WTC11 (cell line): Measurements from ENCODE around the gene SMIM13. TPM values are rescaled to one million over a fixed set of nuclear protein-coding genes. Genes with fewer than 3 reads are reported as not detected.

Experiments
- ATAC-seq: fragments of 200-7000 bp; cut with Tn5 transposase; 2 replicates; pipeline ENCODE4 v1.10.0; 2021; ENCODE audit warnings: mild to moderate bottlenecking, moderate library complexity
- CTCF ChIA-PET: fragments of 300-600 bp; sonication (Branson Sonifier 250); formaldehyde crosslinking; loops from one replicate; lab custom pipeline; 2021; ENCODE audit warnings: antibody characterized with exemption; lab: Charles Lee
- POLR2A ChIA-PET: fragments of 350-600 bp; sonication (Branson Sonifier 250); formaldehyde crosslinking; loops from one replicate; lab custom pipeline; 2021; ENCODE audit warnings: antibody characterized with exemption; lab: Charles Lee
- DNase-seq: peaks from one replicate; pipeline ENCODE4 v3.0.0; 2021; ENCODE audit warnings: low spot score
- H3K27ac Mint-ChIP-seq: 2 replicates; pipeline ENCODE4 v1.8.0; 2021; ENCODE audit warnings: mixed read lengths
- H3K27me3 Mint-ChIP-seq: 2 replicates; pipeline ENCODE4 v1.8.0; 2021; ENCODE audit warnings: low read depth, mild to moderate bottlenecking, moderate library complexity, mixed read lengths
- H3K36me3 Mint-ChIP-seq: 2 replicates; pipeline ENCODE4 v1.8.0; 2021; ENCODE audit warnings: mixed read lengths
- H3K4me1 Mint-ChIP-seq: 2 replicates; pipeline ENCODE4 v1.8.0; 2022; ENCODE audit warnings: mixed read lengths
- H3K4me3 Mint-ChIP-seq: 2 replicates; pipeline ENCODE4 v1.8.0; 2021; ENCODE audit warnings: mild to moderate bottlenecking, moderate library complexity, mixed read lengths
- H3K9me3 Mint-ChIP-seq: 2 replicates; pipeline ENCODE4 v1.8.0; 2021; ENCODE audit warnings: mixed read lengths
- CREB1 ChIP-seq: sonication (generic); formaldehyde crosslinking; IDR thresholded peaks from 2 replicates; pipeline ENCODE4 v1.8.0; 2023; ENCODE audit warnings: mild to moderate bottlenecking, missing genetic modification reagents
- ETV6 ChIP-seq: sonication (generic); formaldehyde crosslinking; IDR thresholded peaks from 2 replicates; pipeline ENCODE4 v1.8.1; 2022; ENCODE audit warnings: mild to moderate bottlenecking, missing genetic modification reagents
- FOXJ3 ChIP-seq: sonication (generic); formaldehyde crosslinking; IDR thresholded peaks from 2 replicates; pipeline ENCODE4 v1.9.0; 2021; ENCODE audit warnings: missing genetic modification reagents, mild to moderate bottlenecking, borderline replicate concordance
- FOXP1 ChIP-seq: sonication (generic); formaldehyde crosslinking; IDR thresholded peaks from 2 replicates; pipeline ENCODE4 v1.8.0; 2022; ENCODE audit warnings: missing genetic modification reagents, mild to moderate bottlenecking, moderate library complexity, borderline replicate concordance
- FOXP4 ChIP-seq: sonication (generic); formaldehyde crosslinking; IDR thresholded peaks from 2 replicates; pipeline ENCODE4 v1.8.0; 2022; ENCODE audit warnings: mild to moderate bottlenecking, missing genetic modification reagents
- JUN ChIP-seq: sonication (generic); formaldehyde crosslinking; IDR thresholded peaks from 2 replicates; pipeline ENCODE4 v1.8.0; 2023; ENCODE audit warnings: mild to moderate bottlenecking, missing genetic modification reagents
- KAT7 ChIP-seq: sonication (generic); formaldehyde crosslinking; IDR thresholded peaks from 2 replicates; pipeline ENCODE4 v1.8.1; 2023; ENCODE audit warnings: missing genetic modification reagents, mild to moderate bottlenecking, borderline replicate concordance
- NFE2L1 ChIP-seq: sonication (generic); formaldehyde crosslinking; IDR thresholded peaks from 2 replicates; pipeline ENCODE4 v1.8.1; 2023; ENCODE audit warnings: missing genetic modification reagents
- NR1H2 ChIP-seq: sonication (generic); formaldehyde crosslinking; IDR thresholded peaks from 2 replicates; pipeline ENCODE4 v1.9.0; 2021; ENCODE audit warnings: mild to moderate bottlenecking, moderate library complexity, missing genetic modification reagents
- OVOL2 ChIP-seq: fragments of 250-450 bp; sonication (Bioruptor Pico); IDR thresholded peaks from 2 replicates; pipeline ENCODE4 v1.9.0; 2021; ENCODE audit warnings: mild to moderate bottlenecking, borderline replicate concordance
- PREB ChIP-seq: sonication (generic); formaldehyde crosslinking; IDR thresholded peaks from 2 replicates; pipeline ENCODE4 v1.8.1; 2022; ENCODE audit warnings: mild to moderate bottlenecking, missing genetic modification reagents, moderate library complexity, borderline replicate concordance
- PRRX2 ChIP-seq: fragments of 250-450 bp; sonication (Bioruptor Pico); IDR thresholded peaks from 2 replicates; pipeline ENCODE4 v1.8.0; 2021; ENCODE audit warnings: mild to moderate bottlenecking
- RELA ChIP-seq: sonication (generic); formaldehyde crosslinking; IDR thresholded peaks from 2 replicates; pipeline ENCODE4 v1.8.1; 2022; ENCODE audit warnings: missing genetic modification reagents, mild to moderate bottlenecking, borderline replicate concordance
- SP1 ChIP-seq: sonication (generic); formaldehyde crosslinking; conservative IDR thresholded peaks from 2 replicates; pipeline ENCODE4 v1.8.1; 2022; ENCODE audit warnings: missing genetic modification reagents
- TEAD1 ChIP-seq: sonication (generic); formaldehyde crosslinking; IDR thresholded peaks from 2 replicates; pipeline ENCODE4 v1.8.0; 2022; ENCODE audit warnings: mild to moderate bottlenecking, missing genetic modification reagents
- ZNF263 ChIP-seq: sonication (generic); formaldehyde crosslinking; IDR thresholded peaks from 2 replicates; pipeline ENCODE4 v1.8.1; 2022; ENCODE audit warnings: low read depth, mild to moderate bottlenecking, moderate library complexity, missing genetic modification reagents
- ZNF281 ChIP-seq: sonication (generic); formaldehyde crosslinking; IDR thresholded peaks from 2 replicates; pipeline ENCODE4 v1.8.0; 2023; ENCODE audit warnings: mild to moderate bottlenecking, missing genetic modification reagents
- ZNF423 ChIP-seq: fragments of 250-450 bp; sonication (Bioruptor Pico); IDR thresholded peaks from 2 replicates; pipeline ENCODE4 v2.1.2; 2022; ENCODE audit warnings: mild to moderate bottlenecking, moderate library complexity
- ZNF671 ChIP-seq: fragments of 250-450 bp; sonication (Bioruptor Pico); IDR thresholded peaks from 2 replicates; pipeline ENCODE4 v1.8.0; 2021; ENCODE audit warnings: mild to moderate bottlenecking
- total RNA-seq: library from RNA; stranded (reverse); gene quantifications from 3 replicates; pipeline ENCODE4 v1.2.3, GENCODE V29; 2021
- TF ChIP-seq, protein P1 (sequence below): sonication (generic); formaldehyde crosslinking; IDR thresholded peaks from 2 replicates; pipeline ENCODE4 v1.8.0; 2022; ENCODE audit warnings: mild to moderate bottlenecking, missing genetic modification reagents
- TF ChIP-seq, protein P2 (sequence below): sonication (generic); formaldehyde crosslinking; IDR thresholded peaks from 2 replicates; pipeline ENCODE4 v1.8.1; 2023; ENCODE audit warnings: mild to moderate bottlenecking, missing genetic modification reagents, moderate library complexity

SMIM13 gene
- total RNA-seq, 1 experiment from 2014 or later: 9.7 TPM

DNA sequence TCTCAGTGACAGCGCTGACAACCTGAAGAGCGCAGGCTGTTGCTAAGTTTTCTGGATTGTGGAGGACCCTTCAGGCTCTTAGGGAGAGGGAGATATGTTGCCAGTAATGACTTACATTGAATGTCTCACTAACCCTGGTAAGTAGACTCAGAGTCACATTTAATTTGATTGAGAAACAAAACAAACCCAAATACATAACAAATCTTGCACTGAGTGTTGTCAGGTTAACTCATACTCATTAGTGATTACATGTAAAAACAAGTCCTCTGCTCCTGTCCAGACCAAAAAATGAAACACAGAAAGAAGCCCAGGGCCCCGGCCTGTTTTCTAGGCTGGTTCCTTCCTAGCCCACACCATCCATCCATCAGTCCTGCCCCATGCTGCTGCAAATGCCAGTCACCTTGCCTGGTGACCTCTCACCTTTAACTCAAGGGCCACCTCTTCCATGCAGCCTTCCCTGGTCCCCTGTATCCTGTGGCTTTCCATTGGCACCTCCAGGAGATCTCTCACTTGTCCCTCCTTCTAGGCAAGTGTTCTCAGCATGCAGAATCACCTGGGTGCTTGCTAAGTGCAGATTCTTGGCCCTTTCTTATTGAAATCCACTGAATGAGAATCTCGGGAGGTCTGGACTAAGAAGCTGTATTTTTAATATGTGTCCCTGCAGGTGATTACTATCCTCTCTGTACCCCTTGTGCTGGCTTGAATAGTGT is 52.6 kb downstream of the SMIM13 start:
- H3K36me3 Mint-ChIP-seq: no peaks in the 10 kb centered on the region
- TF ChIP-seq TEAD1 (0 out of 2 replicates have a peak, but pooled peaks have one; percentile 17), ZNF423 (CRISPR knock-in tag) (peak; percentile 91), ZNF281 (CRISPR knock-in tag) (no peak)
- peak; percentile 61 for ATAC-seq
- no peaks in the 10 kb centered on the region for H3K27me3 Mint-ChIP-seq
- DNase-seq: no peak
- peaks cover 28% of the 10 kb centered on the region for H3K4me1 Mint-ChIP-seq
- H3K4me3 Mint-ChIP-seq: no peak overlapping the region
- H3K27ac Mint-ChIP-seq: no peak overlapping the region; the same call in 1 of the 2 replicates
- ChIA-PET CTCF (interaction anchor here (2.7 kb wide), 1 partner anchor 96 kb away, joined by 6 read pairs; no protein-coding TSS in a partner anchor), POLR2A (no interaction called here)
- H3K9me3 Mint-ChIP-seq: no peaks in the 10 kb centered on the region

- Mint-ChIP-seq H3K27ac (no peak overlapping the region), H3K36me3 (no peaks in the 10 kb centered on the region), H3K4me1 (peaks cover 45% of the 10 kb centered on the region), H3K27me3 (no peaks in the 10 kb centered on the region), H3K4me3 (no peak overlapping the region), H3K9me3 (no peaks in the 10 kb centered on the region)
- ChIA-PET POLR2A (interaction anchor here (0.6 kb wide), 1 partner anchor 9 kb away, joined by 3 read pairs; no protein-coding TSS in a partner anchor), CTCF (no interaction called here)
- DNase-seq (no peak), ATAC-seq (no peak)
- TF ChIP-seq, protein P1, sequence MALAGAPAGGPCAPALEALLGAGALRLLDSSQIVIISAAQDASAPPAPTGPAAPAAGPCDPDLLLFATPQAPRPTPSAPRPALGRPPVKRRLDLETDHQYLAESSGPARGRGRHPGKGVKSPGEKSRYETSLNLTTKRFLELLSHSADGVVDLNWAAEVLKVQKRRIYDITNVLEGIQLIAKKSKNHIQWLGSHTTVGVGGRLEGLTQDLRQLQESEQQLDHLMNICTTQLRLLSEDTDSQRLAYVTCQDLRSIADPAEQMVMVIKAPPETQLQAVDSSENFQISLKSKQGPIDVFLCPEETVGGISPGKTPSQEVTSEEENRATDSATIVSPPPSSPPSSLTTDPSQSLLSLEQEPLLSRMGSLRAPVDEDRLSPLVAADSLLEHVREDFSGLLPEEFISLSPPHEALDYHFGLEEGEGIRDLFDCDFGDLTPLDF (CRISPR knock-in tag): no peak
- TF ChIP-seq PRRX2 (CRISPR knock-in tag): no peak
- TF ChIP-seq ETV6 (CRISPR knock-in tag): no peak
- TF ChIP-seq TEAD1: no peak
- TF ChIP-seq OVOL2 (CRISPR knock-in tag): no peak
- TF ChIP-seq FOXJ3 (CRISPR knock-in tag): no peak
- TF ChIP-seq PREB (CRISPR knock-in tag): no peak
- TF ChIP-seq ZNF263 (CRISPR knock-in tag): no peak
Observed at GRCh38 chr6:11149551-11149950, 55.9 kb downstream of the SMIM13 start.

DNA sequence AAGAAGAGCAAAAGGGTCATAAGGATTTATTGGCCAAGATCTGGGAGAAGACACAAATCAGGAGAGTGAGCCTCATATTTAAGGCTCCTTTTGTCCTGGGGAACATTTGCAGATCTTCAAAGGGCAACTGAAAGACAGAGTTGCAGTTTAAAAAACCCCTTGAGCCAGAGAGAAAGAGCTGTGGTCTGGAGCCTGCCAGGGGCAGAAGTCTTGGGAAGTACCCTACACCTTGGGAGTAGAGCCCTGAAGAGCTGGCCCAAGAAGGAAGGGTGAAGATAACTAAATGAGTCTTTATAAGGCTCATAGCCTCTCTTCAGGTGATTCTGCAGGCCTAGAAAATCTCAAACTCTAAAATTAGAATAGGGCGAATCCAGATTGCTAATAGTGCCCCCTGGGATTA is 57.9 kb downstream of the SMIM13 start:
- ChIA-PET POLR2A (no interaction called here), CTCF (no interaction called here)
- TF ChIP-seq KAT7 (CRISPR knock-in tag): no peak
- no peak for TF ChIP-seq NFE2L1 (CRISPR knock-in tag)
- no peak for TF ChIP-seq RELA (CRISPR knock-in tag)
- no peak for TF ChIP-seq NR1H2
- TF ChIP-seq TEAD1: no peak
- no peak for TF ChIP-seq SP1
- TF ChIP-seq ZNF423 (CRISPR knock-in tag): no peak
- no peak for TF ChIP-seq PRRX2 (CRISPR knock-in tag)
- no peak for TF ChIP-seq CREB1 (CRISPR knock-in tag)
- TF ChIP-seq ZNF671 (CRISPR knock-in tag): no peak
- no peak for TF ChIP-seq FOXP1 (CRISPR knock-in tag)
- no peak for TF ChIP-seq ZNF263 (CRISPR knock-in tag)
- TF ChIP-seq FOXP4: no peak
- TF ChIP-seq, protein P2, sequence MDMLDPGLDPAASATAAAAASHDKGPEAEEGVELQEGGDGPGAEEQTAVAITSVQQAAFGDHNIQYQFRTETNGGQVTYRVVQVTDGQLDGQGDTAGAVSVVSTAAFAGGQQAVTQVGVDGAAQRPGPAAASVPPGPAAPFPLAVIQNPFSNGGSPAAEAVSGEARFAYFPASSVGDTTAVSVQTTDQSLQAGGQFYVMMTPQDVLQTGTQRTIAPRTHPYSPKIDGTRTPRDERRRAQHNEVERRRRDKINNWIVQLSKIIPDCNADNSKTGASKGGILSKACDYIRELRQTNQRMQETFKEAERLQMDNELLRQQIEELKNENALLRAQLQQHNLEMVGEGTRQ (CRISPR knock-in tag): no peak
- no peak for TF ChIP-seq ETV6 (CRISPR knock-in tag)
- TF ChIP-seq JUN (CRISPR knock-in tag): no peak
- H3K4me3 Mint-ChIP-seq: no peak overlapping the region
- ATAC-seq (no peak), DNase-seq (no peak)
- no peaks in the 10 kb centered on the region for H3K27me3 Mint-ChIP-seq
- H3K27ac Mint-ChIP-seq: no peak overlapping the region
- H3K9me3 Mint-ChIP-seq: no peaks in the 10 kb centered on the region
- peaks cover 36% of the 10 kb centered on the region for H3K4me1 Mint-ChIP-seq
- H3K36me3 Mint-ChIP-seq: no peaks in the 10 kb centered on the region
